NCI-H2107 treated with DMSO at 0.1 percent for 48 hours (cell line): ENCODE results near the gene MARCHF3.
"Not testable (repeated sequence)": the region's sequence is repeated elsewhere in the genome, so short reads cannot be mapped to it uniquely, and the experiment has no call there.

Source experiments
- DNase-seq: peaks from one replicate; lab custom pipeline; 2025; ENCODE audit not compliant: unreplicated experiment; lab: John Stamatoyannopoulos, UW

MARCHF3 gene

GRCh38 chr5:127012916-127013315 lies 17.4 kb downstream of the MARCHF3 start:
- no peak for DNase-seq

- no peak for DNase-seq
These were observed 18.3 kb downstream of the MARCHF3 start for GRCh38 chr5:127011961-127012644.

GRCh38 chr5:127011153-127011552 lies 19.2 kb downstream of the MARCHF3 start:
- no peak for DNase-seq

- DNase-seq: no peak
These were observed 20.0 kb downstream of the MARCHF3 start for GRCh38 chr5:127010362-127010761.

GRCh38 chr5:127009784-127010183 lies 20.6 kb downstream of the MARCHF3 start:
- no peak for DNase-seq

GRCh38 chr5:127008300-127008975 lies 21.9 kb downstream of the MARCHF3 start:
- DNase-seq: no peak

GRCh38 chr5:127007522-127007921 lies 22.8 kb downstream of the MARCHF3 start:
- no peak for DNase-seq

GRCh38 chr5:127006744-127007143 lies 23.6 kb downstream of the MARCHF3 start:
- DNase-seq: no peak

- not testable (repeated sequence) for DNase-seq
These were observed 25.1 kb downstream of the MARCHF3 start for GRCh38 chr5:127005282-127005681.

GRCh38 chr5:127004721-127005120 lies 25.6 kb downstream of the MARCHF3 start:
- no peak for DNase-seq

GRCh38 chr5:127003798-127004495 lies 26.4 kb downstream of the MARCHF3 start:
- DNase-seq: no peak

GRCh38 chr5:127002390-127002789 lies 28.0 kb downstream of the MARCHF3 start:
- DNase-seq: no peak

GRCh38 chr5:127001621-127002296 lies 28.6 kb downstream of the MARCHF3 start:
- no peak for DNase-seq

GRCh38 chr5:126998895-126999570 lies 31.3 kb downstream of the MARCHF3 start:
- DNase-seq: no peak

- peak; percentile 32 for DNase-seq
These were observed 32.1 kb downstream of the MARCHF3 start for GRCh38 chr5:126998201-126998631.

GRCh38 chr5:126995689-126996088 lies 34.7 kb downstream of the MARCHF3 start:
- no peak for DNase-seq

- no peak for DNase-seq
These were observed 35.3 kb downstream of the MARCHF3 start for GRCh38 chr5:126995039-126995438.

GRCh38 chr5:126994485-126994884 lies 35.9 kb downstream of the MARCHF3 start:
- no peak for DNase-seq

- no peak for DNase-seq
These were observed 42.3 kb downstream of the MARCHF3 start for GRCh38 chr5:126988021-126988569.

GRCh38 chr5:126987271-126987899 lies 43.0 kb downstream of the MARCHF3 start:
- no peak for DNase-seq
